ENCODE data around the gene ORM2. TPM values are rescaled to one million over a fixed set of nuclear protein-coding genes. Genes with fewer than 3 reads are reported as not detected.

Gene ORM2
- total and polyA plus RNA-seq, 2 of the 8 experiments (the other 6 are each of a cell fraction or from before 2014, with no cell fraction given), result 1.3 TPM; not detected in 1

- H4K5ac ChIP-seq (ENCODE audit: insufficient read length, low read depth, low read length), result no peak overlapping the region
- H4K91ac ChIP-seq (replicated peaks; ENCODE audit: insufficient read length, low read length), result no peak overlapping the region
- TF ChIP-seq RFX5 (IDR thresholded peaks at IDR 0.05; ENCODE audit: borderline replicate concordance, low read depth, low read length) (no peak), JUN (IDR thresholded peaks at IDR 0.05; ENCODE audit: low read depth, low read length) (no peak), KDM1A (IDR thresholded peaks at IDR 0.05; ENCODE audit: borderline replicate concordance, low read length) (no peak), TCF12 (IDR thresholded peaks at IDR 0.05; ENCODE audit: low read depth, low read length) (no peak), SAP30 (IDR thresholded peaks at IDR 0.05; ENCODE audit: insufficient read depth, insufficient replicate concordance, low read length) (no peak), SIRT6 (IDR thresholded peaks at IDR 0.05; ENCODE audit: low read length) (no peak), YY1 (IDR thresholded peaks at IDR 0.05; ENCODE audit: low read depth, low read length) (no peak), GTF2F1 (IDR thresholded peaks at IDR 0.05; ENCODE audit: borderline replicate concordance, low read depth, low read length) (no peak)
- no peak overlapping the region for H3K4ac ChIP-seq (replicated peaks; ENCODE audit: insufficient read length, low read depth, low read length)
- peak in 1 of 2 experiments; percentile 35 for DNase-seq (ENCODE audit: low read depth in 1 of 2, low spot score in 2 of 2)
- no peak overlapping the region for H2BK15ac ChIP-seq (ENCODE audit: low read length)
- H3K23me2 ChIP-seq (ENCODE audit: low read depth, low read length), result no peaks in the 10 kb centered on the region
- H2AK5ac ChIP-seq (ENCODE audit: low read depth, low read length), result no peak overlapping the region
- no peaks in the 10 kb centered on the region for H3K79me2 ChIP-seq (ENCODE audit: control insufficient read depth in 1 of 2, insufficient read depth in 2 of 2, low read length in 2 of 2)
- no peak overlapping the region for H3K56ac ChIP-seq (replicated peaks; ENCODE audit: insufficient read length, low read depth, low read length)
- H3K79me1 ChIP-seq (ENCODE audit: low read depth, low read length), result no peaks in the 10 kb centered on the region
- H2BK120ac ChIP-seq (replicated peaks; ENCODE audit: low read depth, low read length), result no peak overlapping the region
- no peak overlapping the region for H3K23ac ChIP-seq (ENCODE audit: insufficient read length)
- H2BK20ac ChIP-seq (ENCODE audit: low read length), result no peak overlapping the region
- H3K4me2 ChIP-seq (ENCODE audit: insufficient read depth in 1 of 2, low read depth in 2 of 2, low read length in 2 of 2), result no peak overlapping the region
- no peak overlapping the region for H3K18ac ChIP-seq (ENCODE audit: extremely low read depth, low read length)
- peaks cover 0 to 1% of the 10 kb centered on the region in 2 experiments for H4K20me1 ChIP-seq (replicated peaks in 1 of 2; ENCODE audit: control insufficient read depth in 1 of 2, insufficient read depth in 2 of 2, low read length in 2 of 2)
- H3K14ac ChIP-seq (ENCODE audit: insufficient read length), result no peak overlapping the region
- H3K4me3 ChIP-seq (ENCODE audit: extremely low read depth in 1 of 4, insufficient read depth in 2 of 4, low read depth in 3 of 4, low read length in 4 of 4), result no peak overlapping the region
- H3K9ac ChIP-seq (replicated peaks in 1 of 4; ENCODE audit: extremely low read depth in 1 of 4, low read depth in 3 of 4, low read length in 3 of 4), result no peak overlapping the region
- no peak overlapping the region for H2BK12ac ChIP-seq (ENCODE audit: low read depth, low read length)
- no peaks in the 10 kb centered on the region for H3K9me3 ChIP-seq (ENCODE audit: insufficient read depth in 2 of 2, low read depth in 1 of 2, low read length in 1 of 2)
- H4K8ac ChIP-seq (ENCODE audit: extremely low read depth, insufficient read depth, low read length), result no peak overlapping the region
- H3K27ac ChIP-seq (ENCODE audit: low read depth, low read length), result no peak overlapping the region
- CTCF ChIA-PET (ENCODE audit: partially characterized antibody), result interaction anchor here (1.0 to 2.0 kb wide), 5 partner anchors 8 to 219 kb away, joined by 3 to 11 read pairs (median 4); no protein-coding TSS in a partner anchor
- no peak overlapping the region for H2AFZ ChIP-seq (ENCODE audit: low read length)
- H3K36me3 ChIP-seq (ENCODE audit: control insufficient read depth in 2 of 4, insufficient read depth in 4 of 4, low read length in 3 of 4), result peaks cover 0 to 15% (median 3%) of the 10 kb centered on the region in 4 experiments; a peak in 4 of 8 replicates
- no peaks in the 10 kb centered on the region for H3K27me3 ChIP-seq (replicated peaks in 1 of 4; ENCODE audit: control insufficient read depth in 3 of 4, extremely low read depth in 1 of 4, insufficient read depth in 3 of 4, low read length in 3 of 4)
- 94% methylated on average over 21 of the region's 31 CpGs; no CpG with 5 or more reads in 1 of the 2 experiments for WGBS, 2 experiments (ENCODE audit: extremely low coverage in 1 of 2, insufficient coverage in 1 of 2, insufficient read length in 1 of 2, insufficient replicate concordance in 2 of 2, low coverage in 1 of 2, low lambda C conversion rate in 2 of 2, missing lambda C conversion rate in 1 of 2)
- no peaks in the 10 kb centered on the region; a peak in 2 of 7 replicates for H3K4me1 ChIP-seq (replicated peaks in 1 of 4; ENCODE audit: control insufficient read depth in 3 of 4, insufficient read depth in 4 of 4, low read length in 3 of 4)
- POLR2A ChIA-PET (ENCODE audit: partially characterized antibody), result interaction anchor here (1.5 kb wide), 1 partner anchor 10 kb away, joined by 3 read pairs; no protein-coding TSS in a partner anchor
- H2BK5ac ChIP-seq (ENCODE audit: low read depth, low read length), result no peak overlapping the region
- FAIRE-seq, result no peak
Measured at GRCh38 chr9:114300846-114301797, 28.5 kb upstream of the ORM2 start.
